ENCODE measurements around the gene SLU7.
A peak's percentile ranks its signal among the peaks of the same experiment; 100 is the strongest.

The SLU7 gene

GRCh38 chr5:160434022-160434531, 15.2 kb upstream of the SLU7 start:
- TF ChIP-seq CTCF (conservative IDR thresholded peaks at IDR 0.05) (no peak), ZFX (IDR thresholded peaks at IDR 0.05) (no peak)
- no peak overlapping the region for H3K27ac ChIP-seq

GRCh38 chr5:160432787-160433186, 13.9 kb upstream of the SLU7 start:
- TF ChIP-seq CTCF (conservative IDR thresholded peaks at IDR 0.05) (no peak), ZFX (IDR thresholded peaks at IDR 0.05) (no peak)

GRCh38 chr5:160432196-160432595, 13.3 kb upstream of the SLU7 start:
- H3K27ac ChIP-seq = no peak overlapping the region
- TF ChIP-seq ZFX (IDR thresholded peaks at IDR 0.05) = no peak
- TF ChIP-seq CTCF (conservative IDR thresholded peaks at IDR 0.05) = no peak

More at GRCh38 chr5:160432787-160433186, 13.9 kb upstream of the SLU7 start:
- H3K27ac ChIP-seq = no peak overlapping the region

GRCh38 chr5:160427607-160428006, 8.7 kb upstream of the SLU7 start:
- TF ChIP-seq CTCF (conservative IDR thresholded peaks at IDR 0.05) (no peak), ZFX (IDR thresholded peaks at IDR 0.05) (no peak)

GRCh38 chr5:160423099-160423498, 4.2 kb upstream of the SLU7 start:
- TF ChIP-seq ZFX (IDR thresholded peaks at IDR 0.05) = no peak
- H3K27ac ChIP-seq = no peak overlapping the region

More at GRCh38 chr5:160427607-160428006, 8.7 kb upstream of the SLU7 start:
- no peak overlapping the region for H3K27ac ChIP-seq

GRCh38 chr5:160421625-160422258, 2.9 kb upstream of the SLU7 start, which contains the start of gene PTTG1:
PTTG1 (plus strand) TSS chr5:160421855; CDS start chr5:160422313, 458 bp downstream.
- TF ChIP-seq CTCF (conservative IDR thresholded peaks at IDR 0.05) (no peak), ZFX (IDR thresholded peaks at IDR 0.05) (no peak)
- peak within 1 kb of the TSS; percentile 75 for H3K27ac ChIP-seq

GRCh38 chr5:160420331-160420610, 1.4 kb upstream of the SLU7 start:
- TF ChIP-seq ZFX (IDR thresholded peaks at IDR 0.05) (no peak), CTCF (conservative IDR thresholded peaks at IDR 0.05) (no peak)
- no peak overlapping the region for H3K27ac ChIP-seq

Measured in C4-2B (cell line).